WERI-Rb-1 (cell line): ENCODE measurements around the gene GRK4.

ENCODE experiments used
- DNase-seq: peaks from one replicate; pipeline ENCODE4 v3.0.0-alpha.2; 2020
- H3K27ac ChIP-seq: fragments of 250-450 bp; sonication (Bioruptor Pico); 2 replicates; pipeline ENCODE4 v1.5.1; 2020; ENCODE audit warnings: mild to moderate bottlenecking, moderate library complexity
- H3K27me3 ChIP-seq: fragments of 250-450 bp; sonication (Bioruptor Pico); 2 replicates; pipeline ENCODE4 v1.5.1; 2021; ENCODE audit warnings: mild to moderate bottlenecking, low read depth, moderate library complexity; ENCODE audit not compliant: insufficient read depth, severe bottlenecking
- H3K36me3 ChIP-seq: fragments of 250-450 bp; sonication (Bioruptor Pico); 2 replicates; pipeline ENCODE4 v1.5.1; 2020; ENCODE audit warnings: mild to moderate bottlenecking, moderate library complexity
- H3K4me3 ChIP-seq: 2 replicates; pipeline ENCODE4 v1.5.1; 2011; ENCODE audit warnings: low read depth, mild to moderate bottlenecking, control low read depth, low read length
- H3K9me3 ChIP-seq: fragments of 250-450 bp; sonication (Bioruptor Pico); 2 replicates; pipeline ENCODE4 v1.5.1; 2021; ENCODE audit warnings: mild to moderate bottlenecking, moderate library complexity; ENCODE audit not compliant: severe bottlenecking
- TF ChIP-seq, protein P1 (sequence below): IDR thresholded peaks from 2 replicates; pipeline ENCODE4 v1.5.1; 2011; ENCODE audit warnings: low read depth, mild to moderate bottlenecking, control low read depth, inconsistent platforms, low read length

GRK4 gene

DNA sequence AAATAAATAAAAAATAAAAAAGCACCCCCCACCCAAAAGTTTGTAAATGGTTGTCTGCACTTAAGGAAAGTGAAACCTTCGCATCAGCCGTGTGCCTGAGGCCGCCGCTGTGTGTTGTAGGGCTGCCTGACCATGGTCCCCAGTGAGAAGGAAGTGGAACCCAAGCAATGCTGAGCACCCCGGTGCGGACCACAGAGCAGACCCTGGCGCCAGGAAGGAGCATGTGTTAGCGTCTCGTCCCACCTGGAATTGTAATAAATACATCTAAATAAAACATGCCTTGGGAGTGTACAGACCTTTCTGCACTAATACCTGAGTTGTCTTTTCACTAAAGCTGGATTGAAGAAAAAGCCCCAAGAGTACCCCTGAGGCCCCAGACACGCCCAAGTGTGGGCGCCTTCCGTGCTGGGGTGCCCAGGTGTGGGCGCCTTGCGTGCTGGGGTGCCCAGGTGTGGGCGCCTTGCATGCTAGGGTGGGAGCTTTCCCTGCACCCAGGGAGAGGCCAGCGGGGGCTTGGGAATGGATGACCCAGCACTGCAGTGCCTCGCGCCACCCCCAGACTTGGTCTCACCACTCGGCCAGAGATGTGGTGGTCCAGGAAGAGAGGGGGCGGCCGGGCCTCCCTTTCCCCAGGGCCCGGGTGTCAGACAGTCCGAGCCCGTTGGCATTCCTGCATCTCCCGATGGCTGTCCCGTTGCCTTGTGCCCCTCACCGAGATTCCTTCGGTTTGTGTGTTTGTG is 77.3 kb downstream of the GRK4 start:
- H3K4me3 ChIP-seq, result no peak overlapping the region
- no peak overlapping the region for H3K27ac ChIP-seq
- no peaks in the 10 kb centered on the region for H3K27me3 ChIP-seq
- no peak for DNase-seq
- TF ChIP-seq, protein P1, sequence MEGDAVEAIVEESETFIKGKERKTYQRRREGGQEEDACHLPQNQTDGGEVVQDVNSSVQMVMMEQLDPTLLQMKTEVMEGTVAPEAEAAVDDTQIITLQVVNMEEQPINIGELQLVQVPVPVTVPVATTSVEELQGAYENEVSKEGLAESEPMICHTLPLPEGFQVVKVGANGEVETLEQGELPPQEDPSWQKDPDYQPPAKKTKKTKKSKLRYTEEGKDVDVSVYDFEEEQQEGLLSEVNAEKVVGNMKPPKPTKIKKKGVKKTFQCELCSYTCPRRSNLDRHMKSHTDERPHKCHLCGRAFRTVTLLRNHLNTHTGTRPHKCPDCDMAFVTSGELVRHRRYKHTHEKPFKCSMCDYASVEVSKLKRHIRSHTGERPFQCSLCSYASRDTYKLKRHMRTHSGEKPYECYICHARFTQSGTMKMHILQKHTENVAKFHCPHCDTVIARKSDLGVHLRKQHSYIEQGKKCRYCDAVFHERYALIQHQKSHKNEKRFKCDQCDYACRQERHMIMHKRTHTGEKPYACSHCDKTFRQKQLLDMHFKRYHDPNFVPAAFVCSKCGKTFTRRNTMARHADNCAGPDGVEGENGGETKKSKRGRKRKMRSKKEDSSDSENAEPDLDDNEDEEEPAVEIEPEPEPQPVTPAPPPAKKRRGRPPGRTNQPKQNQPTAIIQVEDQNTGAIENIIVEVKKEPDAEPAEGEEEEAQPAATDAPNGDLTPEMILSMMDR, result no peak
- H3K36me3 ChIP-seq, result no peaks in the 10 kb centered on the region
- H3K9me3 ChIP-seq, result no peaks in the 10 kb centered on the region

DNA sequence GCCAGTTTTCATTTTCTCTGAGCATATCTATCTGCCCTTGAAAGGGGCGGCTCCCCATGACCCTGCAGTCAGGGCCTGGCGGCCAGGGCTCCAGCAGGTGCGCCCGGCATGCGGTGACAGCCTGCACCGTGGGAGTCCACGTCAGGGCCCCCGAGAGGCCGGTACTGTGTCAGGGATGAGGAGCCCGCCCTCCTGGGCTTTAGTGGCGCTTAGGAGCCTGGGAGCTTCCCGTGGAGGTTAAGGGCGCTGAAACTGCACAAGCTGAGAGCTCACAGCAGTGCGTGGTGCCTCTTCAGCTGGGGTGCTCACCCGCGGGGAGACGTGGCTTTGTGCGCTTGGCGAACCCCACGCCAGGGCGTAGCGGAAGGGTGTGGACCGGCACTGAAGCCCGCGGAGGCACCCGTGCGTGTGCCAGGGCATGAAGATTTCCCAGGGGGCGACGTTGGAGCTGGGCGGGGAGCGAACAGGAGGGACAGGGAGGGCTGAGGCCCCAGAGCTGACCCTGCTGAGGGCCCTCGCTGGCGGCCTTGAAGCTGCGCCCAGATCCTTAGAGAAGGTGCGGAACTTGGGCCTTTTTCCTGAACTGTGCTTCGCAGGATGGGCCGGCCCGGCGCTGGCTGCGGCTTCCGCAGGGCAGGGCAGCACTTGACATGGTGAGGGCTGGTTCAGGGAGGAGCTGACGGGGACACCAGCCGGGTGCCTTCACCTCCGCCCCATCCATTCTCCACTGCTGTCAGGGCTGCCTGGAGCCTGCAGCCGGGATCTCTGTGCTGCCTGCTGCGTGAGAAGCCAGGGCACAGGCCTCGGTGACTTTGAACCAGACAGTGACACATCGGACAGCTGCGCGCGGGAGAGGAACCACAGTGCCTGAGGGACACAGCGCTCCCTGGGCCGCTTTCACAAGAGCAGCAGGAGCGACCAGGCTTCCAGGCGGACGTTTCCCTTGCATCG is 78.1 kb downstream of the GRK4 start:
- Histone ChIP-seq H3K27me3 (no peaks in the 10 kb centered on the region), H3K36me3 (no peaks in the 10 kb centered on the region), H3K9me3 (no peaks in the 10 kb centered on the region), H3K4me3 (no peak overlapping the region), H3K27ac (no peak overlapping the region)
- TF ChIP-seq, protein P1, result no peak
- DNase-seq, result no peak

DNA sequence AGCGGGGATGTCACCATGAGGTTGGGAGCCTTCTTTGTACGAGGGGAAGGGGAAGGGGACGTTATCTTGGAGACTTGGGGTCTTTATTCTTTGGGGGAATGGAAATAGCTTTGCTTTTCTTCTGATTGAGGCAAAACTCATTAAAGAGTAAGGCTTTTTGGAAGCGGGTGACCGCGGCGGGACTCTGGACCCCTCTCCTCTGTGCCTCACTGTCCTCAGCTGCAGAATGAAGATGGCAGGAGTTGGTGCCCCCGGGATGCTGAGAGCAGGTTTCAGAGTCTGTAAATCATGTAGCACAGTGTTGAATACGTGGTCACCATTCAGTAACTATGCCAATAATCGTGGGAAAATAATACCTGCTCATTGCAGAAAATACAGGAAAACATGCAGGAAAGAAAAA is 78.9 kb downstream of the GRK4 start:
- TF ChIP-seq, protein P1, result no peak
- no peaks in the 10 kb centered on the region for H3K9me3 ChIP-seq
- H3K27me3 ChIP-seq, result no peaks in the 10 kb centered on the region
- no peaks in the 10 kb centered on the region for H3K36me3 ChIP-seq
- no peak for DNase-seq
- no peak overlapping the region for H3K27ac ChIP-seq
- H3K4me3 ChIP-seq, result no peak overlapping the region

DNA sequence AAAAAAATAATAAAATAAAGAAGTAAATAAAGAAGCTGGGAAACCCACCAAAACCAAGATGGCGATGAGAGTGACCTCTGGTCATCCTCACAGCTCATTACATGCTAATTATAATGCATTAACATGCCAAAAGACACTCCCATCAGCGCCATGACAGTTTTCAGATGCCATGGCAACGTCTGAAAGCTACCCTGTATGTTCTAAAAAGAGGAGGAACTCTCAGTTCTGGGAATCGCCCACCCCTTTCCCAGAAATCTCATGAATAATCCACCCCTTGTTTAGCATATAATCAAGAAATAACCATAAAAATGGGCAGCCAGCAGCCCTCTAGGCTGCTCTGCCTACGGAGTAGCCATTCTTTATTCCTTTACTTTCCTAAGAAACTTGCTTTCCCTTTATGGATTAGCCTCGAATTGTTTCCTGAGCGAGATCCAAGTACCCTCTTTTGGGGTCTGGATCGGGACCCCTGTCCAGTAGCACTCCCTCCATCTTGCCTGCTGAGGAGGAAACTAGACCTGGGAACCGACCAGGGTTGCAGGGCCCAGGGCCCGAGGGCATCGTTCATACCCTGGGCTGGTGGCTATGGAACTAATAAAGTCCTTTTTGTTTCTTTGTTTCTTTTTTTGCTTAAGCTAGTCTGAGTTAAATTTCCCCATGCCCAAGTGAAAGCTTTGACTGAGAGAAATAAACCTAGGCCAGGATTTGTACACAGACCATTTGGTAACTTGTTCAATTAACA is 80.1 kb downstream of the GRK4 start:
- no peak overlapping the region for H3K4me3 ChIP-seq
- H3K9me3 ChIP-seq, result no peaks in the 10 kb centered on the region
- no peak for DNase-seq
- no peak overlapping the region for H3K27ac ChIP-seq
- no peaks in the 10 kb centered on the region for H3K27me3 ChIP-seq
- TF ChIP-seq, protein P1, result no peak
- no peaks in the 10 kb centered on the region for H3K36me3 ChIP-seq

DNA sequence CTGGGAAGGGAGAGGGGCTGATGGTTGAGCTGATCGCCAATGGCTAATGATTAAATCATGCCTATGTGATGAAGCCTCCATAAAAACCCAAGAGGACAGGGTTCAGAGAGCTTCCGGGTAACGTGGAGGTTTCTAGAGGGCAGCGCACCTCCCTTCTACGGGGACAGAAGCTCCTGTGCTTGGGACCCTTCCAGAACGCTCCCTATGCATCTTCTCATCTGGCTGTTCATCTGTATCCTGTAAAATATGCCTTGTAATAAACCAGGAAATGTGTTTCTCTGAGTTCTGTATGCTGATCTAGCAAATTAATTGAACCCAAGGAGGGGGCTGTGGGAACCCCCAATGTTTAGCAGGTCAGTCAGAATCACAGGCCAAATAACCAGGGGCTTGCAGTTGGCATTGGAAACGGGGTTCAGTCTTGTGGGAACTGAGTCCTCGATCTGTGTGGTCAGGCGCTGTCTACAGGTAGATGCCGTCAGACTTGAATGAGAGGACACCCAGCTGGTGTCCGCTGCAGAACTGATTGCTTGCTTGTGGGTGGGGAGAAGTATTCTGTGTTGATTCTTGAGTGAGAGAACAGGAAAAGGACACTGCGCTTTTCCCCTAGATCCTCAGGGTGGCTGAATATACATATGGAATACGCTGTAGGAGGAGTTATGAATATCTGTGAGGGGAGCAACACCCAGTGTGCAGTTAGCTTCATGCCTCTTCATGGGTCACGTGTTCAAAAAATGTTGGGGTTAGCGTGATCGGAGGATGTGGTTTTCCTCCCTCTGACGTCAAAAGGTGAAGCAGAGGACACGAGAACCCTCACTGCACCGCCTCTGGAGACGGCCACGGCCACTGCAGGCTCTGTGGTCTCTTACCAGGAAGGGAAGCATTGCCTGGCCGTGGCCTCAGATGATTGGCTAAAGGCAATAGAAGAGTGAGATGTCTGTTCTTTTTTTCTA is 81.8 kb downstream of the GRK4 start:
- Histone ChIP-seq H3K36me3 (no peaks in the 10 kb centered on the region), H3K9me3 (no peaks in the 10 kb centered on the region), H3K27ac (no peak overlapping the region), H3K27me3 (no peaks in the 10 kb centered on the region), H3K4me3 (no peak overlapping the region)
- TF ChIP-seq, protein P1, result no peak
- DNase-seq, result no peak
